Right ventricle myocardium superior (tissue), 1 donor: ENCODE results near the gene PPM1F. TPM values are rescaled to one million over a fixed set of nuclear protein-coding genes. Genes with fewer than 3 reads are reported as not detected.
A peak's percentile ranks its signal among the peaks of the same experiment; 100 is the strongest.

Source experiments
- ATAC-seq: fragments of 200-7000 bp; cut with Tn5 transposase; one replicate; pipeline ENCODE4 v1.9.1; 2020; ENCODE audit warnings: mild to moderate bottlenecking; ENCODE audit not compliant: poor library complexity
- DNase-seq: peaks from one replicate; pipeline ENCODE4 v3.0.0-alpha.2; 2020
- intact Hi-C: fragments of 100-400 bp; cut with DNase I; formaldehyde crosslinking; loops from one replicate; pipeline ENCODE4 v1.11.2; 2022
- long read RNA-seq: library from polyadenylated mRNA; unstranded; transcript quantifications from one replicate; pipeline ENCODE4 v2.0.0, GENCODE V29; 2021
- total RNA-seq: library from RNA; stranded (reverse); fragmentation: NEBNext Ultra II Directional; extraction: Animal tissue kit (Norgen Biotek cat#: 25700); gene quantifications from one replicate; pipeline ENCODE4 v1.2.1, GENCODE V29; 2021
- donor health status: DM: no; HTN: yes; CAD: no; lungs with severe emphysema.

PPM1F gene, protein sequence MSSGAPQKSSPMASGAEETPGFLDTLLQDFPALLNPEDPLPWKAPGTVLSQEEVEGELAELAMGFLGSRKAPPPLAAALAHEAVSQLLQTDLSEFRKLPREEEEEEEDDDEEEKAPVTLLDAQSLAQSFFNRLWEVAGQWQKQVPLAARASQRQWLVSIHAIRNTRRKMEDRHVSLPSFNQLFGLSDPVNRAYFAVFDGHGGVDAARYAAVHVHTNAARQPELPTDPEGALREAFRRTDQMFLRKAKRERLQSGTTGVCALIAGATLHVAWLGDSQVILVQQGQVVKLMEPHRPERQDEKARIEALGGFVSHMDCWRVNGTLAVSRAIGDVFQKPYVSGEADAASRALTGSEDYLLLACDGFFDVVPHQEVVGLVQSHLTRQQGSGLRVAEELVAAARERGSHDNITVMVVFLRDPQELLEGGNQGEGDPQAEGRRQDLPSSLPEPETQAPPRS
- total RNA-seq = 19.3 TPM
- long read RNA-seq, full-length matches to known transcripts = 20 of 45 reads
- long read RNA-seq, partial matches to known transcripts = 5 of 45 reads
- long read RNA-seq, other reads (novel, unspliced or antisense) = 20 of 45 reads

DNA sequence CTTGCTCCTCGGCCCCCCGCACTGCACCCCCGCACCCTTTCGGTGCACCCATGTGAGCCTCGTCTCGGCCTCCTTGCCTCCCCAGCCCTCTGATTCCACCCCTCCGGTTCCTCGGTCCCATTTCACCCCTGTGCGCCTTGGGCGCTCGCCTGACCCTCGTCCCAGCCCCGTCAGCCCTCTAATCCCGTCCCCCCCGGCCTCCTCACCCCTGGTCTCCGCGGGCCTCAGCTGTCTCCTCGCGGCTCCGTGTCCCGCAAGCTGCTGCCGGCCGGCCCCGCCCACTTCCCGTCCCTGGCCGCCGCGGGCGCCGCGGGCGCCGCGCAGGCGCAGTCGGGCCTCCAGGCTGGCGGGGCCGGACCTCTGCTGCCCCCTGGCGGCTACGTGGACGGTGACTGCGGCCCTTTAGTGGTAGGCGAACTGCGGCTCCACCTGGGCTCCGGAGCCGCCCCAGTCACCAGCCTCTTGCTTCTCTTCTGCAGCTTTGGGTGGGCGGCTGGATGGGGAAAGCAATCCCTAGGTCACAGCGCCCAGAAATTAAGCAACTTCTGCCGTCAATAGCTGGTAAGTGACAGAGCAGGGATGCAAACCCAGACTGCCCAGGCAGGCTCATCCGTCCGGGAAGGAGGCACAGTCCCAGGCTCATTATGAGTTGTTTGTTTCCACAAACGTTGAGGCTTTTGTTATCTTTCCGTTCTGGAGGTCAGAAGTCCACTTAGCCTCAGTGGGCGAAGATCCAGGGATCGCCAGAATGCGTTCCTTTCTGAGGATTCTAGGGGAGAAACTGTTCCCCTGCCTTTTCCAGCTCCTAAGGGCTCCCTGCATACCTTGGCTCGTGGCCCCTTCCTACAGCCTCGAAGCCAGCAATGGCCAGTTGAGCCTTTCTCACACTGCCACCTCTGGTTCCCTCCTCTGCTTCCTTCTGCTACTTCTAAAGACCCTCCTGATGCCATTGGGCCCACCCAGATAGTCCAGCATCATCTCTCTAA lies at the start of gene PPM1F:
PPM1F (minus strand) TSS at position 263 of the 986 bp plus-strand sequence. CDS start 6,800 bp downstream, outside the sequence.
- ATAC-seq = peak; percentile 94
- peak; percentile 93 for DNase-seq
- intact Hi-C loops = loop anchor here (5.0 kb wide), 1 partner anchor 241 kb away; no protein-coding TSS in a partner anchor

DNA sequence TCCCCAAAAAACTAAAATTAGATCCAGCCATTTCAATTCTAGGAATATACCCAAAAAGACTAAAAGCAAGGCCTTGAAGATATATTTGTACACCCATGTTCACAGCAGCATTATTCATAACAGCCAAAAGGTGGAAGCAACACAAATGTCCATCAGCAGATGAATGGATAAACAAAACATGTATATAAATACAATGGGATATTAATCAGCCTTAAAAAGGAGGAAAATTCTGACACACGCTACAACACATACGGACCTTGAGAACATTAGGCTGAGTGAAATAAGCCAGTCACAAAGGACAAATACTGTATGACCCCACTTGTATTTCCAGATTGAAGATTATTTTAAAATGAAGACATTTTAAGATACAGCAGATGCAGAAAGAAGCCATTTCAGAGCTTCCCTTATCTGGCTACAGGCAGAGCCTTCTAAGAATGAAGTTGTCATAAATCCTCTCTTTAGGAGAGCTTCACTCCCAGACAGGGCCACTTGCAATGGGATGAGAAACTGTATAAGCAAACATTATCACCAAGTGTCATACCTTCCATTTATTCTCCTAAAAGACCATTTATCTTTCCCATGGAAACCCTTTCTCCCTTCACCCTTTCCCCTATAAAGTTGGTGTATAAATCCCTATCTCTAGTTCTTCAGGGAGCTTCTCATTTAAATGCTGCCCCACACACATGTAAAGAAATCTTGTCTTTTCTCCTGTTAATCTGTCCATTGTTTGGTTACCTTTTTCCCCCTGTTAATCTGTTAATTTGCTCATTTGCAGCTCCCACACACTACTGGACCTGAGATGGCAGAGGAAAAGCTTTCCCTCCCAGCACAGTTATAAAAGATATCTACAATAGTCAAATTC lies 49.2 kb upstream of the PPM1F start:
- ATAC-seq (no peak), DNase-seq (no peak)
- intact Hi-C loops = no loop called here

DNA sequence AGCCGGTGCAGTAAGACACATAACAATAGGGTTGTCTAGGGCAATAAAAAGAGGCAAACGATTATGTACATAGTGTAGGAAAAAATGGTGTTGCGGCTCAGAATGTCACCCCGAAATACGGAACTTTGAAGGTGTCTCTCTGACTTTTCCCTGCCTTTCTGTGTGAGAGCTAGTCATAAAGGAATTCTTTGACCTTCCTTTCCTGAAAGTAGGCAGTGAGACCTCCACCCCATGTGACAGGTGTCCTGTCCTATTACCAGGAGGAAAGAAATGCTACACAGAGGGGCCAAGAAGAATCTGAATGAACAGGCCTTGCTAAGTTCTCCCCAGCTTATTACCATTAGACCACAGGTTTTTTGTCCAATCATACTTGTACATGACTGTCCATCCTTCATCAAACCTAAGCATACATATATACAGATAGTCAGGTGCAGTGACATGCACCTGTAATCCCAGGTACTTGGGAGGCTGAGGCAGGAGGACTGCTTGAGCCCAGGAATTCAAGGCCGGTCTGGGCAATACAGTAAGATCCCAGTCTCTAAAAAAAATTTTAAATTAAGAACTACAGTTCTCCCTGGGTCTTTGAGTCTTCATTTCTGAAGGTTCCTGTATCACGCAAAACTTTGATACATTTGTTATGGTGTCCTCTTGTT lies 46.1 kb upstream of the PPM1F start:
- no peak for ATAC-seq
- intact Hi-C loops = no loop called here

DNA sequence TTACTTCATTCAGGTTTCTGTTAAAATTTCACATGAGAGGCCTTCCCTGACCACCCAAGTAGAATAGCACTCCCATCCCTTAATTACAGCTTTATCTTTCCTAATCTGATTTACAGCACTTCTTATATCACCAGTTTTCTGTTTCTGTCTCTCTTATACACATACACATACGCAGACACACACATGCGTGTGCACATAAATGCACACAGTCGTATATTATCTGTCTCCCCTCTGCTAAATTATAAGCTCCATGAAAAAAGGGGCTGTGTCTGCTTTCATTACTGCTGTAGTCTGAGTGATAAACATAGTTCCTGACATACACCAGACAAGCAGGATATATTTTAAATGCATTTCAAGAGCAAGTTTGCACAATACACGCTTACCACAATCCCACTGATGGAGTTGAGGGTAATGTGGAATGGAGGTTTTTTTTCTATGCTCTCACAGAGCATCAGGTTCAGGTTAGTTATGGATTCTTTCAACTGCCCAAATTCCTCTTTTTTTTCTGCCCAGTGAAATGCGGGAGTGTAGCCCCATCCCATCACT lies 43.6 kb upstream of the PPM1F start:
- intact Hi-C loops = no loop called here
- ATAC-seq (no peak), DNase-seq (no peak)

More for the DNA sequence above, 46.1 kb upstream of the PPM1F start:
- no peak for DNase-seq

DNA sequence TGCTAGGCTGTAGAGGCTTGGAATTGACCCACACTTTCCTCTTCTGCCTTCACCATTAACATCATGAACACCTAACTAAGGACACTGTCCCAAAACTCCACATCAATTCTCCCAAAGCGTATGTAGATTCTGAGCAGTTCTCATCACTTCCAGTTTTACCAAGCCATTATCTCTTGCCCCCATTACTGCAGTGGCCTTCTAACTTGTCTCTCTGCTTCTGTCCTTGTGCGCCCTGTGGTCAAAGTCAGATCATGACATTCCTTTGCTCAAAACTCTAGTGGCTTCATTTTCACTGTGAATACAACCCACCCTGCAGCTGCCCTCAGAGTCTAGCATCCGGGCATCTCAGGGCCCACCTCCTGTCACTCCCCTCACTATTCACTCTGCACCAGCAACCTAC lies 43.0 kb upstream of the PPM1F start:
- intact Hi-C loops = no loop called here
- ATAC-seq (no peak), DNase-seq (no peak)

DNA sequence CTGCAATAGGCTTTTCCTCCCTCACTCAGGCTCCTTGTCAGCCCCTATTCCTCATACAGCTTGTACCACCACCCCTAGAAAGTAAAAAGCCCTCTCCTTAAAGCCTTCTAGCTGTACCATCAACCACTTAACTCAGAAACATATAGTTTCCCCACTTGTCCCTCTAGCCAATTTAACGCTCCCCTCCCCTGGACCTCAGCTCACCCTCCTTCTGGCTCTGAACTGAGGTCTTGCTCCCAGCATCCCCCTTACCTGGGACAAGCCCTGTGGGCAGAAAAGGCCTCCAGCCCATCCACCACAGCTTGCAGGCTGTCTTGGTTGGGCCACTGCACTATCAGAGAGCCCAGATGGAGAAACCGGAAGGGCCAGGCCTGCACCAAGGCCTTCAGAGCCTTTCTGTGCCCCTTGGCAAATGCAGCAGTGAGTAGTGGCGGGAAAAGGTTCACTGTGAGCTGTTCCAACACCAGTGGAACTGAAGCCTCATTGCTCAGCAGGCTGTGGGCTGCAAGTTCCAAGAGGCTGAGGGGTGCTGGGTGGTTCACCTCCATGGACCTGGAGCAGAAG lies 42.3 kb upstream of the PPM1F start:
- DNase-seq (no peak), ATAC-seq (no peak)
- intact Hi-C loops = no loop called here

DNA sequence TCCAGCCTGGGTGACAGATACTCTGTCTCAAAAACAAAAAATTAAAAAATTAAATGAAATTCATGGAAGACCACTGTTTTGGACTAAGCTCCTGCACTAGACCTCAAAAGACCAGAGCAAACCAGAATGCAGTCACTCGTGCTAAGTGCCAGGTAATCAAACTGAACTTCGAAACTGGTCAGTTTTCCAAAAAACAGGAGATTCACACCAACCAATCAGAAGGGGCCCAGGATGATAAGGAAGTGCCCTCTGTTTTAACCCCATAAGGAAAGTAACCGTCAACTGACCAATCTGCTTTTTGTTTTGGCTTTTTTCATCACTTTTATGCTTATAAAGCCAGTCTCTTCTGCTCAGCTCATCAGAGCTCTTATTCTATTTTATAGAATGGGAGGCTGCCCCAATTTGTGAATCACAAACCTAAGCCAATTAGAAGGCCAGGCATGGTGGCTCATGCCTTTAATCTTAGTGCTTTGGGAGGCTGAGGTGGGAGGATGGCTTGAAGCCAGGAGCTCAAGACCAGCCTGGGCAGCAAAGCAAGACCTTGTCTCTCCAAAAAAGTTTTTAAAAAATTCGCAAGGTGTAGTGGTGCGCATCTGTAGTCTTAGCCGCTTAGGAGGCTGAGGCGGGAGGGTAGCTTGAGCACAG lies 40.1 kb upstream of the PPM1F start:
- intact Hi-C loops = no loop called here
- no peak for ATAC-seq

DNA sequence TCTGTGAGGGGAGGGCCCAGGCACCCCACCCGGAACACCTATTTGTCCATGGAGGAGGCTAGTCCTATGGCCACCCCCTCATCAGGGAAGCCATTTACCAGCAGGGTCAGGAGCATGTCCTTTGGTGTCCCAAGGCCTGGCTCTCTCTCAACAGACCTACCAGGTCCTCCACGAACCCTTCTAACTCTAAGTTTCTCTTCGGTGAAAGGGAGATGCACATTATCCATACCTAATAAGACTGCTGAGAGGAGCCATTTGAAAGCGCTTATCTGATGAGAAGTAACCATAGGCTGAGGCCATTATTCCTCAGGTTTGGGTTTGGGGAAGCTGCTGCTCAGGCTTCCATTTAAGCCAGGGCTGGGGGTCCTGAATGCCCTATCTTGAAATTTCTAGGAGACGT lies 39.1 kb upstream of the PPM1F start:
- intact Hi-C loops = no loop called here
- DNase-seq (no peak), ATAC-seq (no peak)

More for the DNA sequence above, 40.1 kb upstream of the PPM1F start:
- DNase-seq = no peak

DNA sequence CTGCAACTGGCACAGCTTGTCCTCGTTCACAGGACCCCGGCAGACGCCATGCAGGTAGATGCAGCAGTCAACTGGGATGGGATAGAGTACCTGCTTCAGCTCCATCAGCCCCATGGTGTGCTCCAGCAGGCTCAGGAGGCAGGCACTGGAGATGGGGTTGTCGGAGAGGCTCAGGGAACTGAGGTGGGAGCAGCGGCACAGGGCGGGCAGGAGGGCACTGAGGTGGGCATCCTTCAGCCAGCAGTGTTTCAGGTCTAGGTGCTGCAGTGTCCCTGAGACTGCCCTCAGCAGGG lies 38.6 kb upstream of the PPM1F start:
- DNase-seq (no peak), ATAC-seq (no peak)
- intact Hi-C loops = no loop called here

DNA sequence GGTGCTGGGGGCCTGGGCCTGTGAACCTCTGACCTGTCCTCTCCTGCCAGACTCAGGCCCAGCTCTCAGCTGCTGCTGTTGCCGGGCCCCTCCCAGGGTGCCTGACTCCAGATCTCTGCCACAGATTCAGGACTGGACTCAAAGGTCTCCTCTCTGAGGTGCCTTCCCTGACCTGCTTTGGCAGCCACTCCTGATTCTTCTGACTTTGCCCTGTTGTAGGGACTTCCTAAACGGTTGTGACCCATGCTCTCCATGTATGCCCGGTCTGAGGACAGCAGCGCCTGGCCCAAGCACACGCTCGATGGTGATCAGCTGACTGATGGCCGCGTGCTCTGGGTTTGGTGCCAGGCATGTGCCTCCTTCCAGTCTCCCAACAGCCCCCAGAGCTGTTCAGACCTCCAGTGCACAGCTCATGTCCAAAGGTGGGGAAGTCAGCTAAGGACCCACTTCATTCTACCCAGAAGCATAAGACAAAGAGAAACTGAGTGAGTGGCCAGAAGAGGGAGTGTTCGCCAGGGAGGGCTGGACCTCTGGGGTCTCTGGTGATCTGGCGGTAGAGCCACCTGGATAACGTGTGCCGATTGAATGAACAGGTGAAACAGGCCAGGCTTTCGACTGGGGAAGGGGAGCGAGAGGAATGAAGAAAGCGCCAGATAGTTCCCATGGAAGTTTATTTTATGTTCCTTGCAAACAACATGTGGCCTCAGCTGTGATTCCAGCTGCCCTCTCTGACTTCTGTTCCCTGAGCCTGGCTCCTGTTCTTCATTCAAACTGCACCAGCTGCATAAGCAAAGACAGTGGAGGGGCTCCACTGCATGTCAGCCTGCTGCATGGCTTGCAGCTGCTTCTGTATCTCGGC lies 38.0 kb upstream of the PPM1F start:
- DNase-seq = no peak
- no peak for ATAC-seq
- intact Hi-C loops = no loop called here

DNA sequence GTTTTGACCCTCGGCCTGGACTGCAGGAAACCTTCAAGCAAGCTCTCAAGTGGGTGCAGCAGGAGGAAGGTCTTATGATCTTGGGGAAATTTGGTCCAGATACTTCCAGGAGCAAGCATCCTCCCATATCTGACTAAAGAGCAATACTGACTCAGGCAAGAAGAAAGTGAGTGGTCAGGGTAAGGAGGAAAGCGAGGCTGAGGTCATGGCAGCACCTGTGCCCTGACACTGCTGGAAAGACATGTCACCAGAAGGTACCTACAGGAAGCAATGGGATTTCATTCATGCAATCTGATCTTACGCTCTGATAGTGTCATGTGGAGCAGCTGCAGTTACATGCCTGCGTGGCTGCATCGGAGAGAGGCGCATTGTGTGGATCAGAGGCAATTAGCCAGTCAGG lies 36.4 kb upstream of the PPM1F start:
- ATAC-seq = no peak
- intact Hi-C loops = no loop called here

DNA sequence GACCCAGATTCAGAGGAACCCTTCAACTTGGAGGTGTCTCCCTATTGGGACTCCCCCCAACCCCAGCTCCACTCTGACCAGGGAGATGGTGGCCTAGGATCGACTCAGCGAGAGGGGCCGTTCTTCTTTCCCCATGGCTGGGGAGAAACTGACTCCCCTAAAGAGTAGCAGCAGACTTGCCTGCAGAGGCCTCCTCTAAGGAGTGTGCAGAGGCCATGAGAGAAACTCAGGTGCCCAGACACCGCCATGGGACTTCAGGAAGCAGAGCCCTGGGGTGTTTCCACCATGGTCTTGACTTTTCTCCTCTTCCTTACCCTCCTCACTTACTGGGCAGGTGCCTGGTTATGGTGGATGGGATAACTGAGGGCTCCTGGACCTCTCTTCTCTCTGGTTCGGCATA lies 32.6 kb upstream of the PPM1F start:
- intact Hi-C loops = no loop called here
- DNase-seq (no peak), ATAC-seq (no peak)

More for the DNA sequence above, 36.4 kb upstream of the PPM1F start:
- no peak for DNase-seq

DNA sequence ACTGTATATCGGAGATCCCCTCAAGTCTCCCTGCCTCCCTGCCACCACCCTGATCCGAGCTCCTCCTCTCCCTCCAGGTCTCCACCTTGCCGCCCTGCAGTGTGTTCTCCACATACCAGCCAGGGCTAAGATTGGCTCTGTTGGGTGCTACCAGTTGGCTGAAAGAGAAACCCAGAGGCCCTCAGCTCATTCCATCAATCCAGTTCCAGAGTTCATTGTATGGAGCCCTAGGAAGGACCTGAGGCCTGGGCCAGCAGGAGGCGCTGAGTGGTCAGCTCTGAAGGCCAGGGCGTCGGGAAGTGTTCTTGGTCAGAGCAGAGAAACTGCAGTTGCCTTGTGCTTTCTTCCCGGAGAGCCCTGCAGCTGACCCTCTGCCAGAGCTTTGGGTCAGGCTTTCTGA lies 32.1 kb upstream of the PPM1F start:
- no peak for DNase-seq
- ATAC-seq = no peak
- intact Hi-C loops = no loop called here

DNA sequence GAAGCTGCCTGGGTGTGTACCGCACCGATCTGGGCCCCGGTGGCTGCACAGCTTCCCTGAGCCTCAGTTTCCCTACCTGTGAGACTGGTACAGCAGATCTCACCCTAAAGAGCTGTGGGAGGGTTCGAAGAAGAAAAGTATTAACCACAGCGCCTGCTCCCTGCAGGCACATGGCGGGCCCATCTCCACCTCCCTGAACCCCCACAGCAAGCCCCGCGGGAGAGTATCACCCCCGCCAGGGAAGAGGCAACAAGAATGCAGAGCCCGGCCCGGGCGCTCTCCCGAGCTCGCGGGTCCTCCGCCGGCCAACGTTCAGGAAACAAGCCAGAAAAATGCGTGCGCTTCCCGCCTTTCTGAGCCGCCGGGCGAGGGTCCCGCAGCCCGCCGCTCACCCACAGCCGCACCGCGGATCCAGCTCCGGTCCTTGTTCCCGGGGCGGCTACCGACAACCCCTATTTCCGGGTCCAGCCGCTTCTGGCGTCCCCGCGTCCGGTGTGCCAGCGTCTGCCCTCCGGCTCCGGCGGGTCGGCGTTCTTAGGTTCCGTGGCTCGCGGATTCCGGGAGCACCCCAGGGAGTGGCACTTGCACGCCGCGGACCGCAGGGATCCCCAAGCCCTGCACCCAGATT lies 29.8 kb upstream of the PPM1F start, which contains the start of gene TOP3B:
TOP3B (minus strand) TSS at position 450 of the 628 bp plus-strand sequence. CDS start 7,078 bp downstream, outside the sequence.
- DNase-seq = peak; percentile 90
- intact Hi-C loops = no loop called here

DNA sequence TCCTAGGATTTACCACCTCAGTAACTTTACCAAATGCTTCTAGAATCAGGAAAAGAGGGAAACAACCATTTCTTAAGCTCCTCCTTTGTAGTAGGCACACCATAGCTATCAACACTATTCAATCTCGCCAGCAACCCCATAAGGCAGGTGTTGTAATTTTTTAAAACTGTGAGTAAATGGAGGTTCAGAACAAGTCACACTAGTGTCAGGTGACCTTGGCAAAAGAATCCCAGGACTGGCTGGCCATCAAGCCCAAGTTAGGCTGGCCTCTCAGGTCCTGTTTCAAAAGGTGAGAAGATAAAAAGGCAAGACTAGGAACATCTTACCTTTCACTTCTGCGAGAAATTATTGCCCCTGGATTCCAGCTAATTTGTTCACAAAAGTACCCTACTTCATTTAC lies 29.2 kb upstream of the PPM1F start:
- intact Hi-C loops = no loop called here
- DNase-seq (no peak), ATAC-seq (no peak)

More for the DNA sequence above, 29.8 kb upstream of the PPM1F start, which contains the start of gene TOP3B:
- peak; percentile 95 for ATAC-seq
